NCI-H748 (cell line): Measurements from ENCODE around the gene SMIM44.
"Not testable (repeated sequence)": the region's sequence is repeated elsewhere in the genome, so short reads cannot be mapped to it uniquely, and the experiment has no call there.

ENCODE experiments used
- DNase-seq: peaks from one replicate; lab custom pipeline; 2025; ENCODE audit not compliant: unreplicated experiment; lab: John Stamatoyannopoulos, UW

SMIM44 gene

DNA sequence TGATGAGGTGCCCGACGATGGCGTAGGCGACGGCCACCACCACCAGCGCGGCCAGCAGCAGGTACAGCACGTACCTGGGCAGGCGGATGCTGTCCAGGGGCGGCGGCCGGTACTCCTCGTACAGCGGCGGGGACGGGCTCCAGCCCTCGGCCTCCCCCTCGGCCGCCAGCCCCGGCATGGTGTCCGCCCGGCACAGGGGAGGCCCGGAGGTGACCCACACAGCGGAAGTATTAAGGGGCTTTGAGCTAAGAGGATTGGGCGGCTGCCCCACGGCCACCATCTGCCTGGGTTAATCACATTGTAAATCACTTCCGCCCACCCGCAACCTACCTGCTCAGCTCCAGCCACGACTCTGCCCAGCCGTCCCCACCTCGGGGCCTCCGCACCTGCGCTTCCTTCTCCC lies at the start of gene SMIM44:
SMIM44 (minus strand) TSS at position 216 of the 403 bp plus-strand sequence; CDS start at position 178, 38 bp downstream.
- DNase-seq = peak; percentile 51

DNA sequence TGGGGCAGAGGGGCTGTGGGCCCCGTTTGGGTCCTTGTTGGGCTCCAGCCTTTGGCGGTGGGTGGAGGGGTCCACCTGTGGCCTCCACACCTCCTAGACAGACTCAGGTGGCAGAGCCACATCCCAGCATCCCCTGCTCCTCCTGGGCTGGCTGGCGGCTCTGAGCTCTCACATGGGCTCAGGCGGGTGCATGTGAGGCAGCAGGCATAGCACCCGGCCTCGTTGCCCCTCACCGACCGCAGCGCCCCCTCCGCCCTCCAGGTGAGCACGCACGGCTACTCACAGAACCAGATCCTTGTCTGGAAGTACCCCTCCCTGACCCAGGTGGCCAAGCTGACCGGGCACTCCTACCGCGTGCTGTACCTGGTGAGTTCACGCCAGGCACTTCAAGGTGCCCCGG lies 49.8 kb upstream of the SMIM44 start:
- DNase-seq = no peak

DNA sequence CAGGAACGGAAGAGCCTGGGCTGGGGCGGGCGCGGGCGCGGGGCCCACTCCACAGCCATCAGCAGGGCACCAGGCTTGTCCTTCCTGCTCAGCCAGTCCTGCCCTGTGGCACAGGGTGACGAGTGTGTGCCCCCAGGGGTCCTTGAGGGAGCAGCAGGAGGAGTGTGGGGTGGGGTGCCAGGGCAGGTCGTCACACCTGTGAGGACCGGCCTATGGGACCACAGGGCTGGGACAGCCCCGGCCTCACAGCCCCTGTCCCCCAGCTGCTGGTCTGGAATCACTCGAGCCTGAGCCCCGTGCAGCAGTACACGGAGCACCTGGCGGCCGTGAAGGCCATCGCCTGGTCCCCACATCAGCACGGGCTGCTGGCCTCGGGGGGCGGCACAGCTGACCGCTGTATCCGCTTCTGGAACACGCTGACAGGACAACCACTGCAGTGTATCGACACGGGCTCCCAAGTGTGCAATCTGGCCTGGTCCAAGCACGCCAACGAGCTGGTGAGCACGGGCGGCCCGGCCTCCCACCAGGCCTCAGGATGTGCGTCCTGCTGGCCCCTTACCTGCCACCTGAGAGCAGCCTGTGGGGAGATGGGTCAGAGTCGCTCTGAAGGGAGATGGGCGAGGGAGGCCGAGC lies 49.0 kb upstream of the SMIM44 start:
- no peak for DNase-seq

DNA sequence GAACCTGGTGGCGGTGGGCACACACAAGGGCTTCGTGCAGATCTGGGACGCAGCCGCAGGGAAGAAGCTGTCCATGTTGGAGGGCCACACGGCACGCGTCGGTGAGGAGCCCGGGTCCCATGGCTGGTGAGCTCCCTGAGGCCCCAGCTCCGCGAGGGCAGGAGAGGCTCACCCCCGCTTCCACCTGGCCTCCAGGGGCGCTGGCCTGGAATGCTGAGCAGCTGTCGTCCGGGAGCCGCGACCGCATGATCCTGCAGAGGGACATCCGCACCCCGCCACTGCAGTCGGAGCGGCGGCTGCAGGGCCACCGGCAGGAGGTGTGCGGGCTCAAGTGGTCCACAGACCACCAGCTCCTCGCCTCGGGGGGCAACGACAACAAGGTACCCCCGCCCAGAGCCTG lies 48.5 kb upstream of the SMIM44 start:
- no peak for DNase-seq

DNA sequence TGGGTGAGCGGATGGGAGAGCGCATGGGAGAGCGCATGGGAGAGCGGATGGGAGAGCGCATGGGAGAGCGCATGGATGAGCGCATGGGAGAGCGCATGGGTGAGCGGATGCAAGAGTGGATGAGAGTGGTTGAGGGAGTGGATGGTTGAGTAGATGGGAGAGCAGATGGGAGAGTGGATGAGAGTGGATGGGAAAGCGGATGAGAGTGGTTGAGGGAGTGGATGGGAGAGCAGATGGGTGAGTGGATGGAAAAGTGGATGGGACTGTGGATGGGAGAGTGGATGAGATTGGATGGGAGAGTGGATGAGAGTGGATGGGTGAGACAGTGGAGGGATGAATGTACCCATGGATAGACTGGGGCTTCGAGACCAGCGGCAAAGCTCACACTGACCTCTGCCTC lies 47.1 kb upstream of the SMIM44 start:
- DNase-seq = no peak

DNA sequence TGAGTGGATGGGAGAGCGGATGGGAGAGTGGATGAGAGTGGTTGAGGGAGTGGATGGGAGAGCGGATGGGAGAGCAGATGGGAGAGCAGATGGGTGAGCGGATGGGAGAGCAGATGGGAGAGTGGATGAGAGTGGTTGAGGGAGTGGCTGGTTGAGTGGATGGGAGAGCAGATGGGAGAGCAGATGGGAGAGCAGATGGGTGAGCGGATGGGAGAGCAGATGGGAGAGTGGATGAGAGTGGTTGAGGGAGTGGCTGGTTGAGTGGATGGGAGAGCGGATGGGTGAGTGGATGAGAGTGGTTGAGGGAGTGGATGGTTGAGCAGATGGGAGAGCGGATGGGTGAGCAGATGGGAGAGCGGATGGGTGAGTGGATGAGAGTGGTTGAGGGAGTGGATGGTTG lies 46.1 kb upstream of the SMIM44 start:
- DNase-seq = not testable (repeated sequence)

DNA sequence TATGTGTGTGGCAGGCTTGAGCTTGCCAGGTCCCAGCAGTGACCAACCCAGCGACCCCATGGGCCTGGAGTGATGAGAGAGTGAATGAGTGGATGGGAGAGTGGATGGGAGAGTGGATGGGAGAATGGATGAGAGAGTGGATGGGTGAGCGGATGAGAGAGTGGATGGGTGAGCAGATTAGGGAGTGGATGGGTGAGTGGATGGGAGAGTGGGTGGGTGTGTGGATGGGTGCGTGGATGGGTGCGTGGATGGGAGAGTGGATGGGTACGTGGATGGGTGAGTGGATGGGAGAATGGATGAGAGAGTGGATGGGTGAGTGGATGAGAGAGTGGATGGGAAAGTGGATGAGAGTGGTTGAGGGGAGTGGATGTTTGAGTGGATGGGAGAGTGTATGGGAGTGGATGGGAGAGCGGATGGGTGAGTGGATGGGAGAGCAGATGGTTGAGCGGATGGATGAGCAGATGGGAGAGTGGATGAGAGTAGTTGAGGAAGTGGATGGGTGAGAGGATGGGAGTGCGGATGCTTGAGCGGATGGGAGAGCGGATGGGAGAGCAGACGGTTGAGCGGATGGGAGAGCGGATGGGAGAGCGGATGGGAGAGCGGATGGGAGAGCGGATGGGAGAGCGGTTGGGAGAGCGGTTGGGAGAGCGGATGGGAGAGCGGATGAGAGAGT lies 45.4 kb upstream of the SMIM44 start:
- no peak for DNase-seq

DNA sequence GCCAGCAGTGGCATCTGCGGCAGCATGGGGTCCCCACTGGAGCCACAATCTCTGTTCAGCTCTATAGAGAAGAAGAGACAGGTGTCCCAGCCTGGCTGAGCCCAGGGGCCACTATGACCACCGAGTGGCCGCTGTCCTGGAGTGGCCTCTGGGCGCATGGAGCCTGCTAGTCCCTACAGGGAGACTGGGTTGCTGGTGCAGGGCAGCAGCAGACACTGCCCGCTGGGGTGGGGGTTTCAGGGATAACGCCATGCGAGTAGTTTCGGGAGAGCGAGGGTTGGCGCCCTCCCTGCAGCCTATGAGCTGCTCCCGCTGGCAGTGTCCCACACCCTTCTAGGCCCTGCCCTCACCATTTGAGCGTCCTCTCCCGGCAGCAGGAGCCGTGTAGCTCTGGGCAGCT lies 44.8 kb upstream of the SMIM44 start:
- no peak for DNase-seq

DNA sequence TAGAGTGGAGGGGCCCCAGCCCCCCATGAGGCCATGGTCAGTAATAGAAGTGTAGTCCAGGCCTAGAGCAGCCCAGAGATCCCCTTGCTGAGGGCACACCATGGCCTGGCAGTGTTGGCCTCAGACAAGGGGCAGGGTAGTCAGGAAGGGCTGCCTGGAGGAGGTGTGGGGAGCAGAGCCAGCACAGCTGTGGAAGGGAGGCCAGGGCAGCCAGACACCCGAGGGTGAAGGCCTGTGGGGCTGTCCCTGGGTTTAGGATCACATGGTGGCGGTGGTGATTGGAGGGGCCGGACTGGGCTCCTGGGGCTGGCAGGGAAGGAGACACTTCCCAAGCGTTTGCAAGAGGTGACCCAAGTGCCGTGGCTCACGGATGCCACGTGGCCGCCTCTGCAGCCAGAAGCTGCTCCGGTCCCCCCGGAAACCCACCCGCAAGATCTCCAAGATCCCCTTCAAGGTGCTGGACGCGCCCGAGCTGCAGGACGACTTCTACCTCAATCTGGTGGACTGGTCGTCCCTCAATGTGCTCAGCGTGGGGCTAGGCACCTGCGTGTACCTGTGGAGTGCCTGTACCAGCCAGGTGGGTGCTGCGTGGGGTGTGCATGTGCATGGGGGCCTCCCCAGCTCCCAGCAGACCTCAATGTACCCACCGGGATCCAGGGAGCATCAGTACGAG lies 44.1 kb upstream of the SMIM44 start:
- no peak for DNase-seq

DNA sequence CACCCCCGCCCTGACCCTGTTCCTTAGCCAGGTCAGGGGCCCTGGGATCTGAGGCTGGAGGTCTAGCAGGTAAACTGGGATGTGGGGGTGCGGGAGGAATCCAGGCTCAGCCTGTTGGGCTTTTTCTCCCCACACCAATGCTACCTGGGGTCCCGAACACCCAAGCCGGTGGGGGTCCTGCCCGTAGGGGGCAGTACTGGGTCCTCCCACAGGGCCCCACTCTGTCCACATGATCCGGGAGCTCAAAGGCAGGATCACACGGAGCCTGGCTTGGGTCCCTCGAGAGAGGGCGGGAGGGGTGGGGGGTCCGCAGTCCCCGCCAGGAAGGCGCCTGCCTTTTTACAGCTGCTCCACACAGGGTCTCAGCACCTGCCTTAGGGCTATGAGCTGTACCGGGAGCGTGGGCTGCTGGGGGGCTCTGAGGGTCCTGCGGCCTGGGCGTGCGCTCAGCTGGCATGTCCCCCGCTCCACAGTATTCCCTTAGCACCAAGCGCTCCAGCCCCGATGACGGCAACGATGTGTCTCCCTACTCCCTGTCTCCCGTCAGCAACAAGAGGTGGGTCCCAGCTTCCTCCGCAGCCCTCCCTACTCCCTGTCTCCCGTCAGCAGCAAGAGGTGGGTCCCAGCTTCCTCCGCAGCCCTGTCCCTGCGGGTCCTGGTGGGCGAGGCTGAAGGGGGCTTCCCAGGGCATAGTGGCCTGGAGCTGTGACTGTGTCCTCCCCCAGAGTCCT lies 43.4 kb upstream of the SMIM44 start:
- no peak for DNase-seq

DNA sequence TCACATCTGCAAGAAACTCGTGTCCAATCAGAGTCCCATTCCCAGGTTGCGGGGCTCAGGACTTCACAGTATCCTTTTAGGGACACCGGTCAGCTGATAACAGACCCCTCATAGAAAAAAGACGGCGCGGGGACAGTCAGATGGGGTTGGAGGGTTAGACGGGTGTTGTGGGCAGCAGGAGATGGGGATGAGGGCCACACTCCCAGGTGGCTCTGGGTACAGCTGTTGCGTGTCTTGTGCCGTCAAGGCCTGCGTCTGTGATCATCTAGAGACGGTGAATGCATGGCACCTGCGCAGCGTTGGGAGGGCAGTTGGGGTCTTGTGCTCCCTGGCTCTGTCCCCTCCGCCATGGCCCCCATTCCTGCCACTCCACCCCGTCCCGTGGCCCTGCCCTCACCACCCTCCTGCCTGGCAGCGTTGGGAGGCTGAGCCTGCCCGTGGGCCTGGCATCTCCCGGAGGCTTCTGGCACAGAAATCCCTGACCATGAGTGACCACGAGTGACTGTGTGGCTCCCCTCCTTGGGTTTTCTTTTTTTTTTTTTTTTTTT lies 41.7 kb upstream of the SMIM44 start:
- no peak for DNase-seq

DNA sequence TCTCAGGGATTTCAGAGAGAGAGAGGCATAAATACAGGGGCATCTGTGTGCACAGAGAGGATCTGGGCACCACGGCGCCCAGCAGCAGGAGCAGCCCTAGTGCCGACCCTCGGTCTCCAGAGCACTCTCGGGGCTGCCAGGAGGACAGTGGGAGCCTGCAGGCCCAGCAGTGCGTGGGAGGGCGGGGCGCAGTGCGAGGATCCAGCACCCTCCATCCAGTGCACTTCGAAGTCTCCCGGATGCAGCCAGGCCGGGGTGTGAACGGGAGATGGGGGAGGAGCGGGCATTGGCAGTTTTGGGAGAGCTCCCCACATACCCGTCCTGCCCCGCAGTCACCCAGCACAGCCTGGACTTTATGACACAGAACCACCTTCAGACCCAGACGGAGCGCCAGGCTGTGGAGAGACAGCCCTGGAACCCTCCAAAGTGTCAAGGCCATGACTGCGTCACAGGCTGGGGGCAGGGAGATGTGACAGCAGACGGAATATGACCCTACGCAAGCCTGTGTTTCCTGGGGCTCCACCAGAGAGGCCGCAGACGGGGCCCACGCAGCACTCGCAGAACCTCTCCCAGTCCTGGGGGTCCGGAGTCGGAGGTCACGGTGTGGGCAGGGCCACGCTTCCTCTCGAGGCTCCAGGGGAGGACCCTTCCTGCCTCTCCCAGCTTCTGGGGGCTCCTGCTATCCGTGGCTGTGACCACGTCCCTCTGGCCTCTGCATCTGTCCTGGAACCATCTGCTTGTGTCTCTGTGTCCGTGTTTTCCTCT lies 41.0 kb upstream of the SMIM44 start:
- DNase-seq = no peak

DNA sequence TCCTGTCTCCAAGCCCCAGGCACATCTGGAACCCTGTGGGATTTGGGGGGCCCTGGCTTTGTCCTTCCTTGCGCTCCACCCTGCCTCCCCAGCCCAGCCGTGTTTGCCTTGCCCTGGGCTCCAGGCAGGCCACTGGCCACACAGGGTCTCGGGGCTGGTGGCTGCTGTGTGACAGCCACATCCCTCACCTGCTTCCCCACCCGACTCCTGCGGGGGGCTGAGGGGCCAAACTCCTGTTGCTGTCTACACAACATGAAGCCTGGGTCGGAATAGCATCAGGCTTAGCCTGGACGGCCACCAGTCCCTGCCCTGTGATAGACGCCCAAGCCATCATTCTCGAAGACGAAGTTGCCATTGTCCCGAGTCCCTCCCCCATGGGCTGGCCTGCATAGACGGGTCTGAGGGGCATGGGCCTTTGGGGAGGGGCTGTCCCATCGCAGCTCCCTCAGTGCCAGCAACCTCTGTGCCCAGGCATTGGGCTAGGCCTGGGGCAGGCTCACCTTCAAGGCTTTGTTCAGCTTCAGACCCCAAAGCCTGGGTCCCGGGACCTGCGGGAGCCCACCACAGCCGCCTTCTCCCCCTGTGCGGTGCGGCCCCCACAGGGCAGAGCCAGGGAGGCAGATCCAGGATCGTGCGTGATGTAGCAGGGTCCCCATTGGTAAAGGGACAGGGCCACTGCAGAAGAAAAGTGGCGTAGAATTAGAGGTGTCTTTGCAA lies 40.3 kb upstream of the SMIM44 start:
- DNase-seq = no peak

DNA sequence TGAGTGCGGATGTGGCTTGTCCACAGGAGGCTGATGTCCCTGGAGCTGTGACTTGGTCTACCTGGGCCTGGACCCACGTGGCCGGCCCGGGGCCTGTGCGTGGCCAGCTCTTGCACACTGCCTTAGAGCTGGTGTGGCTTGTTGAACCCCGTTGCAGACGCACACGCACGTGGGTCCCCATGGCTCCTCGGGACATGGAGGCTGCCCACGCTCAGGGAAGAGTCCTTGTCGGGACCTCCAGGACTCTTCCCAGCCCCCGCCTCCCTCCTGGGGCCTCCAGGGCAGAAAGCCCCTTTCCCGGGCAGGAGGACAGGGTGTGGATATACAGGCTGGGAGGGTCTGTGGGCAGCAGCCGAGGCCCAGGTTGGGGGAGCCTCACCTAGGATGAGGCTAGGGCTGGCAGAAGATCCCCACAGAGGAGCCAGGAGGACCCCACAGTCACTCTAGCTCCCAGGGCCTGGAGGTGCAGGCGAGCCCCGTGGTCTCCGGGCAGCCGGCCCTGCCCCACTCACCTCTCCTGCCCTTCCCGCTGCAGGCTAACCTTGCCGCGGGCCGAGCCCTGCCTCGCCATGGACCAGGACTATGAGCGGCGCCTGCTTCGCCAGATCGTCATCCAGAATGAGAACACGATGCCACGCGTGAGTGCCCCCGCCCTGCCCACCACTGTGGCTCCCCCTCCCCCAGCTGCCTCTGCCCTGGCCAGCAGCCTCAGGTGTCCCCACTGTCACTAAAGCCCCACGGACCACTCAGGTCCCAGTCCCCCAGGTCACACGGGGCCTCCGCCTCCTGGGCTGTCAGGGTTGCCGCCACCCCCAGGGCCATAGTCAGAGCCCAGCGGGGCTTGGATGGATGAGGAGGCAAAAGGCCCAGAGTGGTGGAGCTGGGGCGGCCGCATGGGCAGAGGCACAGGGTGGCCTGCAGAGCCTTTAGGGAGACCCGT lies 39.5 kb upstream of the SMIM44 start:
- no peak for DNase-seq

DNA sequence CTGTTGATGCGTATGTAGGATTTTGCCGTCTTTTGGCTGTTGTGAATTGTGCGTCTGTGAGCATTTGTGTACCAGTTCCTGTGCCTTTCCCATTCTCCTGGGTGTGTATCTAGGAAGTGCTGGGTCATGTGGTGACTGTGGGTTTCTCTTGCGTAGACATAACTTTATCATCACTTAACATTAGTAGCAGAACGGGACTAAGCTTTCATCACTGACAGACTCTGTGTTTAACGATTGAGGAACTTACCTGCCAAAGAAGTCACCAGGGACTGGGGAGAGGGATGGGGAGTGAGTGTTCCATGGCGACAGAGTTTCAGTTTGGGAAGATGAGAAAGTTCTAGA lies 37.8 kb upstream of the SMIM44 start:
- DNase-seq = no peak

DNA sequence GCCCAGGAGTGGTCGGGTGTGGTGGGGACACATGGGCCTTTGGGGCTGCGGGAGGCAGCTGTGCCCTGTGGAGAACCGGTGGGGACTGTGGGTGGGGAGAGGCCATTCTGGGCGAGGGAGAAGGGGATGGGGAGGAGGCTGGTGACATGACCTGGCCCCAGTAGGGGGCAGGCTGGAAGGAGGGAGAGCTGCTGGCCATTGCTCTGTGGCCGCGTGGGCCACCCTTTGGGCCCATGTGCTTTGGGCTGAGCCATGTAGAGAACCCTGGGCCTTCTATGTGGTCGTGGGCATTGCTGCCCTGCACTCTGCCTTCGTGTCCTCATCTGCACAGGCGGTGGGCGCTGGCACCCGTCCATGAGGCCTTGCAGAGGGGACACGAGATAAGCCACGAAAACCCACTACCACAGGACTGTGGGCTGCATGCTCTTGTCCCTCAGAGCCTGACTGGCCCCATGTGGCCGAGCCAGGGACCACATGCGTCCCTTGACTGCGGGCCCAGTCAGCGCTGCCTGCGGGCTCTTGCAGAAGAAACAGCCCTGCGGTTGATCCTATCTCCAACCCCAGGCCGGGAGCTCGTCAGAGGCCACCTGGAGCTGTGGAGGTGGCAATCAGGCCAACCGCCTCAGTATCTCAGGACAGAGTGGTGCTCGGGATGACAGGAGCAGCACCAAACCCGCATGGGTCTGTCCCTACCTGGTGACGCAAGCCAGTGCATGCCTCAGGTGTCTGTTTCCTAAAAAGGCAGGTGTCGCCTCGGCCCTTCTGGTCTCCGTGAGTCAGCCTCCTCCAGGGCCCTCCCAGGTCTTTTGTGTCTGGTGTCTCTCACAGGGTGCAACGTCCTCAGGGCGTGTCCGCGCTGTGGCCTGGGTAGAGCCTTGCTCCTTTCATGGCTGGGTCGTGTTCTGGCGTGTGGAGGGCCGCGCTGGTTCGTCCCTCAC lies 37.2 kb upstream of the SMIM44 start:
- no peak for DNase-seq

DNA sequence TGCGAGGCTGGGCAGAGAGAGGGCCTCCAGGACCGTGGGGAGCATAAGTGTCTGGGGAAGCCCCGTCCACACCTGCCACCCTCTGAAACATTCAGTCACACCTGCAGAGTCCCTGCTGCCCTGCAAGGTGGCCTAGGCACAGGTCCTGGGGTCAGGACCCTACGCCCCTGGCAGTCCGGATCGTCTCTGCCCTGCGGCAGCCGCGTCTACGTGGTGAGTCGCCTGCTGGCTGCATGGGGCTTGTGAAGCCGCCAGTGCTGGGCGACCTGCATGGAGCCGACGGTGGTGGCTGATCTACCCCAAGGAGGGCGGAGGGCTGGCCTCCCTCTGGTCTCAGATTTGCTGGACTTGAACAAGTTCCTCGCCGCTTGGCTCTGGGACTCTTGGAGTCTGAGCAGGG lies 35.9 kb upstream of the SMIM44 start:
- DNase-seq = no peak

DNA sequence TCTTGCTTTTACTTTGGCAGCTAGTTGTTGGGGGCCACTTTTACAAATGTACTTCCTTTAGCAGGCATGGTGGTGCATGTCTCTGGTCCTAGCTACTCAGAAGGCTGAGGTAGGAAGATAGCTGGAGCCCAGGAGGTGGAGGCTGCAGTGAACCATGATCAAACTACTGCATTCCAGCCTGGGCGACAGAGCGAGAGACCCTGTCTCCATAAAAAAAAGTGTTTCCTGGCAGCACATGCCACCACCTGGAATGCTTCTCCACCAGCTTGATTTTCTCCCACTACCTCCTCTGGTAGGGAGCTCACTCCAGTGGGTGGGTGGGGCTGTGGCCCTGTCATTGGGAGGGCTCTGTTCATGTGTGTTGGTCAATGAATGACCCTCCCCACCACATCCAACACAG lies 35.4 kb upstream of the SMIM44 start:
- DNase-seq = no peak
